Suprapubic skin (tissue), 4 donors: ENCODE measurements around the gene RGP1. TPM values are rescaled to one million over a fixed set of nuclear protein-coding genes. Genes with fewer than 3 reads are reported as not detected.

Experiments
- DNase-seq, 2 donors: peaks; one replicate each; pipeline ENCODE4 v3.0.0-alpha.2; 2019; ENCODE audit warnings: low spot score in 2 of 2
- H3K27ac ChIP-seq: fragments of 200-600 bp; sonication (generic); one replicate; pipeline ENCODE4 v1.5.1; 2019
- H3K27me3 ChIP-seq: fragments of 200-600 bp; sonication (generic); one replicate; pipeline ENCODE4 v1.5.1; 2019
- H3K36me3 ChIP-seq: fragments of 200-600 bp; sonication (generic); one replicate; pipeline ENCODE4 v1.5.1; 2019
- H3K4me1 ChIP-seq: fragments of 200-600 bp; sonication (generic); one replicate; pipeline ENCODE4 v1.5.1; 2019
- H3K4me3 ChIP-seq: fragments of 200-600 bp; sonication (generic); one replicate; pipeline ENCODE4 v1.5.1; 2019; ENCODE audit warnings: mild to moderate bottlenecking
- H3K9me3 ChIP-seq: fragments of 200-600 bp; sonication (generic); one replicate; pipeline ENCODE4 v1.5.1; 2019
- EP300 ChIP-seq: sonication (generic); formaldehyde crosslinking; IDR thresholded peaks from one replicate; pipeline ENCODE4 v1.6.1; 2017; ENCODE audit warnings: antibody characterized with exemption
- POLR2A ChIP-seq, 2 donors: fragments of 450-650 bp; IDR thresholded peaks; one replicate each; pipeline ENCODE4 v1.6.1; 2017; ENCODE audit warnings: antibody characterized with exemption in 2 of 2, mild to moderate bottlenecking in 2 of 2, moderate library complexity in 2 of 2
- POLR2AphosphoS5 ChIP-seq, 3 donors: sonication (generic); formaldehyde crosslinking; IDR thresholded peaks; one replicate each; pipeline ENCODE4 v1.6.1; 2017; ENCODE audit warnings: antibody characterized with exemption in 3 of 3
- WGBS: methylation state at CpG from one replicate; pipeline ENCODE4 v1.1.5; 2018; 5-methylcytosine and 5-hydroxymethylcytosine counted together
- total RNA-seq, 4 donors: library from RNA; depleted of rRNA; stranded (reverse); fragments of >200 nt; gene quantifications; one replicate each; pipeline ENCODE4 v1.1.0, GENCODE V29; 2016
- TF ChIP-seq, protein P1 (sequence below), 2 donors: fragments of 200-600 bp in 1 of 2; fragments of 450-650 bp in 1 of 2; sonication (generic) in 1 of 2; IDR thresholded peaks; one replicate each; pipeline ENCODE4 v1.5.1; 2016 to 2019; ENCODE audit warnings: antibody characterized with exemption in 2 of 2, mild to moderate bottlenecking in 1 of 2, moderate library complexity in 1 of 2

RGP1 gene
- total RNA-seq, 4 donors from 2014 or later: 20.2 to 34.7 (median 27.7) TPM

DNA sequence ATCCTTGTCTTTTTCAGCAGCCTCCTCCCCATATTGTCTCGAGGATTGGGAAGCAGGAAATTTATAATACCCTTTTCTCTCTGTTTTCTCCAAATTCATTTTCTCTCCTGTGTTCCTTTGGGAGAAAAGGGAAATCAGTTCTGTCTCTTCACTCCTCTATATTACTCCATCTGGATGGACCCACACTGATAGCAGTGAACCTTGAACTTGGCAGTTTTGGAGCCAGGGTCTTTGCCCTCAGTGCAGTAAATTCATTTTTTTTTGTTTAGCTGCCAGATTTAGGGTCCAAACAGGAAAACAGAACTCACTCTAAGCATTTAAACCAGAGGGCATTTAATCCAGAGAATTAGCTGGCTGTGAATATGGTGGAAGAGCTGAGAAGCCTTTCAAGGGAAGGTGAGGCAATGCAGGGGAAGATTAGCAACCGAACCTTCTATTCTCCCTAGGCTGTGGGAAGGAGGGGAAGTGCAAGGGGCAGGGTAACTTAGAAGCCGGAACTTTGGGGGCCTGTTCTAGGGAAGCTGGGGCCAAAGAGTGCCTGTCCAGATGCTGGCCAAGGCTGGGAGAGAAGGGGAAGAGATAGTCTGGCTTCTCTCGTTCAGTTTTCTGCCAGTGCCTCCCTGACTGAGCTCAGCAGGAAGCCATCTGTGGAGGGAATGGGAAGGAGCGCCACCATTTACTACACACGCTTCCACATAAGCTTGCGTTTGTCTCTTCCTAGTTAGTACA is 26.0 kb downstream of the RGP1 start:
- Histone ChIP-seq H3K4me1 (peaks cover 21% of the 10 kb centered on the region), H3K4me3 (no peak overlapping the region), H3K27ac (no peak overlapping the region), H3K27me3 (no peaks in the 10 kb centered on the region), H3K36me3 (no peaks in the 10 kb centered on the region), H3K9me3 (no peaks in the 10 kb centered on the region)
- TF ChIP-seq POLR2AphosphoS5 (IDR thresholded peaks at IDR 0.05): no peak
- TF ChIP-seq POLR2A (IDR thresholded peaks at IDR 0.05): no peak
- no peak for TF ChIP-seq EP300
- TF ChIP-seq, protein P1, sequence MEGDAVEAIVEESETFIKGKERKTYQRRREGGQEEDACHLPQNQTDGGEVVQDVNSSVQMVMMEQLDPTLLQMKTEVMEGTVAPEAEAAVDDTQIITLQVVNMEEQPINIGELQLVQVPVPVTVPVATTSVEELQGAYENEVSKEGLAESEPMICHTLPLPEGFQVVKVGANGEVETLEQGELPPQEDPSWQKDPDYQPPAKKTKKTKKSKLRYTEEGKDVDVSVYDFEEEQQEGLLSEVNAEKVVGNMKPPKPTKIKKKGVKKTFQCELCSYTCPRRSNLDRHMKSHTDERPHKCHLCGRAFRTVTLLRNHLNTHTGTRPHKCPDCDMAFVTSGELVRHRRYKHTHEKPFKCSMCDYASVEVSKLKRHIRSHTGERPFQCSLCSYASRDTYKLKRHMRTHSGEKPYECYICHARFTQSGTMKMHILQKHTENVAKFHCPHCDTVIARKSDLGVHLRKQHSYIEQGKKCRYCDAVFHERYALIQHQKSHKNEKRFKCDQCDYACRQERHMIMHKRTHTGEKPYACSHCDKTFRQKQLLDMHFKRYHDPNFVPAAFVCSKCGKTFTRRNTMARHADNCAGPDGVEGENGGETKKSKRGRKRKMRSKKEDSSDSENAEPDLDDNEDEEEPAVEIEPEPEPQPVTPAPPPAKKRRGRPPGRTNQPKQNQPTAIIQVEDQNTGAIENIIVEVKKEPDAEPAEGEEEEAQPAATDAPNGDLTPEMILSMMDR (IDR thresholded peaks at IDR 0.05): no peak
- 70% methylated on average over 7 of the region's 7 CpGs for WGBS
- no peak for DNase-seq

DNA sequence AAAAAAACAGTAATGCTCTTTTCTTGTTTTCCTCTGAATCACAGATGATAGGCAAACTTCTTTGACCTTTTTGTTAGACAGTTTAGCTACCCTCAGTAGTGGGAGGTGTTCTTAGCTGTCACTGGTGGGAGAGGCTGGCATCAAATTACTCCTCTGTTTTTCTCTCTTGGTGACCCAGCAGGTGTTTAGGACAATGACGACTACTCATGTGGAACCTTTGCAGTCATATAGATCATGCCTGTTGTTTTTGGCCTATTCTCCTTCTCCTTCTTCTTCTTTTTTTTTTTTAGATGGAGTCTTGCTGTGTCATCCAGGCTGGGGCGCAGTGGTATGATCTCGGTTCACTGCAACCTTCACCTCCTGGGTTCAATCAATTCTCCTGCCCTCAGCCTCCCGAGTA is 26.9 kb downstream of the RGP1 start:
- H3K27me3 ChIP-seq: no peaks in the 10 kb centered on the region
- WGBS: 78% methylated on average over 4 of the region's 4 CpGs

DNA sequence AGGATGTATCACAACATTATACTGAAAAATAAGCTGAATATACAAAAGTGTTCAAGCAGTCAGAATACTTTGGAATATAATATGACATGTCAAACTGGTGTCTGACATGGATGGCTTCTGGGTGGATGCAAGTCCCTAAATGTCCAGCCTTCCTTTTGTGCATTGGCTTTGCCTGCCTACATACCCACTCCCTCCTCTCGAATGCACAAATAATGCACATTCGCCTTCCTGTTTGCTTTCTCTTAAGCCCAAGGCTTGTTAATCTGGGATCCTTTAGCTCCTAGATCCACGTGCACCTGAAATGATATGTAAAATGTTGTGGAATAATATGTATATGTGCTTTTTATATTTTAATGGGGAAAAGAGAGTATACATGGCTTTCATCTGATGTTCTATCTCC is 29.4 kb downstream of the RGP1 start:
- Histone ChIP-seq H3K4me1 (no peaks in the 10 kb centered on the region), H3K9me3 (no peaks in the 10 kb centered on the region), H3K36me3 (no peaks in the 10 kb centered on the region), H3K4me3 (no peak overlapping the region), H3K27ac (no peak overlapping the region), H3K27me3 (no peaks in the 10 kb centered on the region)
- 94% methylated on average over 3 of the region's 3 CpGs for WGBS
- no peak for DNase-seq
- TF ChIP-seq POLR2A (IDR thresholded peaks at IDR 0.05): no peak
- no peak for TF ChIP-seq EP300
- TF ChIP-seq, protein P1 (IDR thresholded peaks at IDR 0.05): no peak
- no peak for TF ChIP-seq POLR2AphosphoS5 (IDR thresholded peaks at IDR 0.05)

More for the DNA sequence above, 26.9 kb downstream of the RGP1 start:
- DNase-seq: no peak
- Histone ChIP-seq H3K4me3 (no peak overlapping the region), H3K9me3 (no peaks in the 10 kb centered on the region), H3K36me3 (no peaks in the 10 kb centered on the region), H3K27ac (no peak overlapping the region), H3K4me1 (peaks cover 14% of the 10 kb centered on the region)
- TF ChIP-seq, protein P1 (IDR thresholded peaks at IDR 0.05): no peak
- no peak for TF ChIP-seq EP300
- TF ChIP-seq POLR2A (IDR thresholded peaks at IDR 0.05): no peak
- TF ChIP-seq POLR2AphosphoS5 (IDR thresholded peaks at IDR 0.05): no peak

DNA sequence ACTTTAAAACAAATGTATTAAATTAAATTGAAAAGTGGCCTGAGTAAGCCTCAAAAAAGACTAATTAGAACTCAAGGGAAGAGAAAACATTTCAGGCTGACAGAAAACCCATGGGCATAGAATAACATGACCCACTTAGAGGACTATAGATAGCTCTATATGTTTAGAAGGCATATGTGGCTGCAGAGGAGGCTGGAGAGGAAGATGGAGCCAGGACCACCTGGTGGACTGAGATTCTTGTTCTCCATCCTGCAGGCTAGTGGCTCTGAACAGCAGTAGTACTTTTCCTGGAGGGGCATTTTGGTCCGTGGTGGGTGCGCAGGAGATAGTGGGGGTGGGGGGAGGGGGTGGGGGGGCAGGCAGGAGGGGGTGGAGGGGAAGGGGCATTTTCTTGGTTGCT is 32.0 kb downstream of the RGP1 start:
- no peaks in the 10 kb centered on the region for H3K36me3 ChIP-seq
- H3K4me3 ChIP-seq: no peak overlapping the region
- no peaks in the 10 kb centered on the region for H3K4me1 ChIP-seq
- no peak for DNase-seq
- WGBS: 84% methylated on average over 2 of the region's 2 CpGs
- H3K27me3 ChIP-seq: no peaks in the 10 kb centered on the region
- TF ChIP-seq, protein P1 (IDR thresholded peaks at IDR 0.05): no peak
- TF ChIP-seq POLR2AphosphoS5 (IDR thresholded peaks at IDR 0.05) (no peak), EP300 (no peak), POLR2A (IDR thresholded peaks at IDR 0.05) (no peak)
- no peak overlapping the region for H3K27ac ChIP-seq
- no peaks in the 10 kb centered on the region for H3K9me3 ChIP-seq

DNA sequence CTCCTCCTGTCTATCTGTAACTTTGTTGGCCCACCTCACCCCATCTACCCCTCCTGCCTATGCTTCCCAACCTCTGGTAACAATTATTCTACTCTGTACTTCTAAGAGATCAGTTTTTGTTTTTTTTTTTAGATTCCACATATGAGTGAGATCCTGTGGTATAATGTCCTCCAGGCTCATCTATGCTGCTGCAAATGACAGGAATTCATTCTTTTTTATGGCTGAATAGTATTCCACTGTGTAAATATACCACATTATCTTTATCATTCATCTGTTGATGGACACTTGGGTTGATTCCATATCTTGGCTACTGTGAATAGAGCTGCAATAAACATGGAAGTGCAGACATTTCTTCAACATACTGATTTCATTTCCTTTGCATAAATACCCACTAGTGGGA is 34.3 kb downstream of the RGP1 start:
- no peak overlapping the region for H3K4me3 ChIP-seq
- H3K27me3 ChIP-seq: no peaks in the 10 kb centered on the region
- no peaks in the 10 kb centered on the region for H3K4me1 ChIP-seq
- H3K36me3 ChIP-seq: no peaks in the 10 kb centered on the region
- no peak overlapping the region for H3K27ac ChIP-seq
- no peak for DNase-seq
- no peaks in the 10 kb centered on the region for H3K9me3 ChIP-seq
- TF ChIP-seq EP300 (no peak), POLR2AphosphoS5 (IDR thresholded peaks at IDR 0.05) (no peak), POLR2A (IDR thresholded peaks at IDR 0.05) (no peak)
- TF ChIP-seq, protein P1 (IDR thresholded peaks at IDR 0.05): no peak
